Tibial artery (tissue), 4 donors: ENCODE data around the gene CNTNAP1.
A peak's percentile ranks its signal among the peaks of the same experiment; 100 is the strongest.

Experiments
- DNase-seq, 2 donors: peaks; one replicate each; pipeline ENCODE4 v3.0.0-alpha.2; 2019
- H3K27ac ChIP-seq, 2 donors: fragments of 200-600 bp; sonication (generic) in 1 of 2; 1 replicate in 1 of 2; 2 replicates in 1 of 2; pipeline ENCODE4 v1.5.1; 2018 to 2019; ENCODE audit warnings: mild to moderate bottlenecking in 1 of 2
- H3K27me3 ChIP-seq, 2 donors: fragments of 200-600 bp; sonication (generic) in 1 of 2; one replicate each; pipeline versions ENCODE4 v1.5.1 to v1.6.0; 2016 to 2019
- H3K36me3 ChIP-seq, 3 donors: fragments of 200-600 bp; sonication (generic) in 2 of 3; one replicate each; pipeline ENCODE4 v1.5.1; 2016 to 2019; ENCODE audit warnings: mild to moderate bottlenecking in 2 of 3
- H3K4me1 ChIP-seq, 4 donors: fragments of 200-600 bp; sonication (generic) in 2 of 4; 1 replicate in 3 of 4; 2 replicates in 1 of 4; pipeline ENCODE4 v1.5.1; 2016 to 2019
- H3K4me3 ChIP-seq, 2 donors: fragments of 200-600 bp; sonication (generic) in 1 of 2; 1 replicate in 1 of 2; 2 replicates in 1 of 2; pipeline ENCODE4 v1.5.1; 2018 to 2019; ENCODE audit warnings: mild to moderate bottlenecking in 2 of 2
- H3K9me3 ChIP-seq, 3 donors: fragments of 200-600 bp; sonication (generic) in 1 of 3; one replicate each; pipeline ENCODE4 v1.5.1; 2016 to 2019
- CTCF ChIP-seq, 2 experiments: fragments of 200-600 bp in 1 of 2; fragments of 450-650 bp in 1 of 2; IDR thresholded peaks; one replicate each; pipeline ENCODE4 v1.5.1; 2017 to 2019; ENCODE audit warnings: antibody characterized with exemption in 2 of 2, mild to moderate bottlenecking in 1 of 2, moderate library complexity in 1 of 2
- intact Hi-C: fragments of 100-400 bp; cut with DNase I; formaldehyde crosslinking; loops from one replicate; pipeline ENCODE4 v1.15.0; 2023; ENCODE audit warnings: low total_unique reads

CNTNAP1 gene

GRCh38 chr17:42680331-42680808 lies 2.0 kb upstream of the CNTNAP1 start:
- no peaks in the 10 kb centered on the region for H3K27me3 ChIP-seq
- TF ChIP-seq CTCF (IDR thresholded peaks at IDR 0.05): no peak
- intact Hi-C loops: loop anchor here (5.0 kb wide), 1 partner anchor 73 kb away; the partner anchor contains the start of genes RETREG3 and TUBG1

GRCh38 chr17:42682722-42683403 lies 532 bp downstream of the CNTNAP1 start:
- Histone ChIP-seq H3K27me3 (no peaks in the 10 kb centered on the region), H3K4me3 (peak overlapping the region; percentile 48 to 56), H3K4me1 (peaks cover 0 to 60% (median 49%) of the 10 kb centered on the region in 4 donors), H3K27ac (peak overlapping the region; percentile 41 to 94), H3K9me3 (no peaks in the 10 kb centered on the region), H3K36me3 (peaks cover 0 to 24% (median 6%) of the 10 kb centered on the region in 3 donors)
- DNase-seq: peak in 1 of 2 donors; percentile 78
- intact Hi-C loops: loop anchor here (1.0 to 5.0 kb wide), 2 partner anchors 76 to 105 kb away; partner anchors contain the start of genes RETREG3 and TUBG1
- no peak for TF ChIP-seq CTCF (IDR thresholded peaks at IDR 0.05)

More at GRCh38 chr17:42680331-42680808, 2.0 kb upstream of the CNTNAP1 start:
- peak overlapping the region; percentile 70 to 100 for H3K4me3 ChIP-seq
- H3K36me3 ChIP-seq: peaks cover 0 to 6% (median 6%) of the 10 kb centered on the region in 3 donors
- DNase-seq: peak; percentile 42 to 77
- H3K27ac ChIP-seq: peak overlapping the region; percentile 88 to 94
- H3K4me1 ChIP-seq: peaks cover 0 to 70% (median 52%) of the 10 kb centered on the region in 4 donors
- H3K9me3 ChIP-seq: no peaks in the 10 kb centered on the region

GRCh38 chr17:42683407-42684034 lies 1.2 kb downstream of the CNTNAP1 start:
- Histone ChIP-seq H3K27me3 (no peaks in the 10 kb centered on the region), H3K4me1 (peaks cover 0 to 57% (median 48%) of the 10 kb centered on the region in 4 donors), H3K36me3 (peaks cover 0 to 25% (median 6%) of the 10 kb centered on the region in 3 donors), H3K4me3 (peak overlapping the region; percentile 48 to 56), H3K9me3 (no peaks in the 10 kb centered on the region), H3K27ac (peak overlapping the region; percentile 12 to 41)
- intact Hi-C loops: loop anchor here (1.0 to 5.0 kb wide), 2 partner anchors 76 to 105 kb away; partner anchors contain the start of genes RETREG3 and TUBG1
- DNase-seq: peak in 1 of 2 donors; percentile 75
- TF ChIP-seq CTCF (IDR thresholded peaks at IDR 0.05): no peak

- no peaks in the 10 kb centered on the region for H3K27me3 ChIP-seq
- no peak for DNase-seq
- peaks cover 0 to 31% (median 6%) of the 10 kb centered on the region in 3 donors for H3K36me3 ChIP-seq
- no peak overlapping the region for H3K4me3 ChIP-seq
- intact Hi-C loops: loop anchor here (5.0 kb wide), 1 partner anchor 78 kb away; the partner anchor contains the start of genes RETREG3 and TUBG1
- H3K27ac ChIP-seq: no peak overlapping the region
- TF ChIP-seq CTCF (IDR thresholded peaks at IDR 0.05): no peak
- peaks cover 0 to 42% (median 33%) of the 10 kb centered on the region in 4 donors for H3K4me1 ChIP-seq
- no peaks in the 10 kb centered on the region for H3K9me3 ChIP-seq
Observed at GRCh38 chr17:42684929-42685556, 2.7 kb downstream of the CNTNAP1 start.

- intact Hi-C loops: no loop called here
- no peak for TF ChIP-seq CTCF (IDR thresholded peaks at IDR 0.05)
- Histone ChIP-seq H3K9me3 (no peaks in the 10 kb centered on the region), H3K36me3 (peaks cover 0 to 39% (median 6%) of the 10 kb centered on the region in 3 donors), H3K27ac (no peak overlapping the region), H3K4me3 (no peak overlapping the region), H3K4me1 (peaks cover 0 to 34% (median 26%) of the 10 kb centered on the region in 4 donors), H3K27me3 (no peaks in the 10 kb centered on the region)
- DNase-seq: no peak
Observed at GRCh38 chr17:42685831-42686230, 3.5 kb downstream of the CNTNAP1 start.
